ENCODE measurements around the gene BNC1.

- TF ChIP-seq POLR2AphosphoS5 (IDR thresholded peaks at IDR 0.05; ENCODE audit: borderline replicate concordance, low read depth, low read length): no peak
- no peak for TF ChIP-seq EZH2 (IDR thresholded peaks at IDR 0.05)
These were observed 26.3 kb upstream of the BNC1 start for GRCh38 chr15:83310521-83311456.
